Kidney (tissue), 14 donors: ENCODE results near the gene ABCB7. TPM values are rescaled to one million over a fixed set of nuclear protein-coding genes. Genes with fewer than 3 reads are reported as not detected.

ENCODE experiments used
- DNase-seq, 5 donors: peaks; one replicate each; pipeline ENCODE4 v3.0.0-alpha.2; 2013 to 2020
- FAIRE-seq: peaks from 2 replicates; lab custom pipeline; 2012; peaks lifted over from hg19 to GRCh38; lab: Jason Lieb, UNC
- H3K27ac ChIP-seq, 2 donors: one replicate each; pipeline ENCODE4 v1.7.0; 2013; ENCODE audit warnings: low read depth in 2 of 2, low read length in 2 of 2, inconsistent platforms in 1 of 2
- H3K27me3 ChIP-seq: one replicate; pipeline ENCODE4 v1.7.1; 2013; ENCODE audit warnings: low read length, inconsistent platforms; ENCODE audit not compliant: control insufficient read depth, insufficient read depth
- H3K36me3 ChIP-seq, 3 donors: one replicate each; pipeline versions ENCODE4 v1.7.0 to v1.7.1; 2013; ENCODE audit warnings: low read length in 3 of 3, control low read depth in 1 of 3, inconsistent platforms in 1 of 3; ENCODE audit not compliant: insufficient read depth in 3 of 3, control insufficient read depth in 2 of 3
- H3K4me1 ChIP-seq, 3 donors: one replicate each; pipeline versions ENCODE4 v1.7.0 to v1.7.1; 2013; ENCODE audit warnings: low read length in 3 of 3, inconsistent platforms in 1 of 3, low read depth in 1 of 3; ENCODE audit not compliant: control insufficient read depth in 2 of 3, insufficient read depth in 2 of 3
- H3K4me3 ChIP-seq, 3 donors: one replicate each; pipeline versions ENCODE4 v1.7.0 to v1.8.1; 2013; ENCODE audit warnings: low read length in 3 of 3, control low read depth in 1 of 3, inconsistent platforms in 1 of 3
- H3K9ac ChIP-seq, 3 donors: one replicate each; pipeline versions ENCODE4 v1.7.0 to v1.7.1; 2013; ENCODE audit warnings: low read length in 3 of 3, control low read depth in 1 of 3, inconsistent platforms in 1 of 3
- H3K9me3 ChIP-seq, 3 donors: one replicate each; pipeline versions ENCODE4 v1.7.0 to v1.7.1; 2013; ENCODE audit warnings: low read length in 3 of 3, control low read depth in 1 of 3, inconsistent platforms in 1 of 3; ENCODE audit not compliant: control insufficient read depth in 2 of 3, insufficient read depth in 1 of 3
- intact Hi-C: fragments of 100-400 bp; cut with DNase I; formaldehyde crosslinking; loops from one replicate; pipeline ENCODE4 v1.11.1; 2022
- polyA plus RNA-seq: library from polyadenylated mRNA; stranded (reverse); fragments of 350-450 nt; fragmentation: Illumina TruSeq; extraction: RNeasy Lipid Tissue Mini Kit (QIAGEN cat#74804); gene quantifications from one replicate; pipeline ENCODE4 v1.2.3, GENCODE V29; 2014; ENCODE audit warnings: low read depth, low replicate concordance; ENCODE audit not compliant: insufficient read depth
- total RNA-seq: library from RNA; stranded (reverse); fragmentation: NEBNext Ultra II Directional; extraction: Animal tissue kit (Norgen Biotek cat#: 25700); gene quantifications from one replicate; pipeline ENCODE4 v1.2.1, GENCODE V29; 2021
- TF ChIP-seq, protein P1 (sequence below): IDR thresholded peaks from 3 replicates; pipeline ENCODE4 v1.5.1; 2012; ENCODE audit warnings: mild to moderate bottlenecking, moderate library complexity, borderline replicate concordance; ENCODE audit not compliant: insufficient read depth; ENCODE audit errors: extremely low read depth
- donor health status: control.
- donor health status: control.
- donor health status: control.
- donor health status: control.
- donor health status: control.
- donor health status: DM: yes; HTN: yes; CAD: no.
- donor health status: Normal renal cell carcinoma (clear cell type).

ABCB7 gene
- total and polyA plus RNA-seq, 2 donors from 2014 or later: 13.8 to 21.0 TPM

DNA sequence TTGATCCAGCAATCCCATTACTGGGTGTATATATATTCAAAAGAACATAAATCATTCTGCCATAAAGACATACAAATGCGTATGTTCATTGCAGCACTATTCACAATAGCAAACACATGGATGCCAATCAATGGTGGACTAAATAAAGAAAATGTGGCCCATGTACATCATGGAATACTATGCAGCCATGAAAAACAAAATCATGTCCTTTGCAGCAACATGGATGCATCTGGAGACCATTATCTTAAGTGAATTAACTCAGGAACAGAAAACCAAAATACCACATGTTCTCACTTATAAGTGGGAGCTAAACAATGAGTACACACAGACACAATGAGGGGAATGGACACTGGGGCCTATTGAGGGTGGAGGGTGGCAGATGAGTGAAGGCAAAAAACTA, 81.6 kb downstream of the ABCB7 start:
- Histone ChIP-seq H3K9ac (no peak overlapping the region), H3K4me1 (no peaks in the 10 kb centered on the region), H3K4me3 (no peak overlapping the region), H3K36me3 (no peaks in the 10 kb centered on the region), H3K27ac (no peak overlapping the region), H3K9me3 (no peaks in the 10 kb centered on the region), H3K27me3 (no peaks in the 10 kb centered on the region)
- TF ChIP-seq, protein P1, sequence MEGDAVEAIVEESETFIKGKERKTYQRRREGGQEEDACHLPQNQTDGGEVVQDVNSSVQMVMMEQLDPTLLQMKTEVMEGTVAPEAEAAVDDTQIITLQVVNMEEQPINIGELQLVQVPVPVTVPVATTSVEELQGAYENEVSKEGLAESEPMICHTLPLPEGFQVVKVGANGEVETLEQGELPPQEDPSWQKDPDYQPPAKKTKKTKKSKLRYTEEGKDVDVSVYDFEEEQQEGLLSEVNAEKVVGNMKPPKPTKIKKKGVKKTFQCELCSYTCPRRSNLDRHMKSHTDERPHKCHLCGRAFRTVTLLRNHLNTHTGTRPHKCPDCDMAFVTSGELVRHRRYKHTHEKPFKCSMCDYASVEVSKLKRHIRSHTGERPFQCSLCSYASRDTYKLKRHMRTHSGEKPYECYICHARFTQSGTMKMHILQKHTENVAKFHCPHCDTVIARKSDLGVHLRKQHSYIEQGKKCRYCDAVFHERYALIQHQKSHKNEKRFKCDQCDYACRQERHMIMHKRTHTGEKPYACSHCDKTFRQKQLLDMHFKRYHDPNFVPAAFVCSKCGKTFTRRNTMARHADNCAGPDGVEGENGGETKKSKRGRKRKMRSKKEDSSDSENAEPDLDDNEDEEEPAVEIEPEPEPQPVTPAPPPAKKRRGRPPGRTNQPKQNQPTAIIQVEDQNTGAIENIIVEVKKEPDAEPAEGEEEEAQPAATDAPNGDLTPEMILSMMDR: no peak
- no peak for FAIRE-seq
- DNase-seq: no peak
- intact Hi-C loops: no loop called here

DNA sequence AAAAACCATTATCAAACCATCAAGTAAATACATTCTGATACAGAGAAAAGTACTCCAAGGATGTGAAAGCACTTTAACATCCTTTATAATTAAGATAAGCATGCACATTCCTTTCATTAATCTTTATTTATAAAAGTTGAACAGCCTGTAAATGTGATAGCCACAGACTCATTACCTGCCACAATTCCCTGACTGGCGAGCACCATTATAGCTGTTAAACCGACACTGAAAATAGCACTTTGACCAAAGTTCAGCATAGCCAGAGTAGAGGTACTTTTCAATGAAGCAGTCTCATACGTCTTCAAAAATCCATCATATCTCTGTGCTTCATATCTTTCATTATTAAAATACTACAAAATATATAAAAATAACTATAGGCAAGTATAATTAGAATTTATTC, 84.7 kb downstream of the ABCB7 start:
- TF ChIP-seq, protein P1: no peak

DNA sequence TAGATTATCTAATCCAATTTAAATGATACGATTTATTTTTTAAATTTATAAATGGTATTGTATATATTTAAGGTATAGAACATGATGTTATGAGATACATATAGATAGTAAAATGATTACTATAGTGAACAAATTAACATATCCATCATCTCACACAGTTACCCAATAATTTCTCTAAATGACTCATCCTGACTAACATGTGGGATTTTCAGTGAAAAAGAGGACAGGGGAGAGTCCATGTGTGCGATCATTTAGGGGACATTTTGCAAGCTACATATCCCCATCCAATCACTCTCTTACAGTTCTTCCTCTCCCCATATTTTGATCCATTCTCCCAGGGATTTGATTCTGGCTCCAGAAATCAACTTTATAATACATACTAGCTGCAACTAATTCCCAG, 88.2 kb downstream of the ABCB7 start:
- H3K4me1 ChIP-seq: no peaks in the 10 kb centered on the region
- intact Hi-C loops: no loop called here
- H3K27ac ChIP-seq: no peak overlapping the region
- H3K4me3 ChIP-seq: no peak overlapping the region
- no peaks in the 10 kb centered on the region for H3K9me3 ChIP-seq
- H3K9ac ChIP-seq: no peak overlapping the region
- no peaks in the 10 kb centered on the region for H3K27me3 ChIP-seq
- DNase-seq: no peak
- H3K36me3 ChIP-seq: no peaks in the 10 kb centered on the region
- FAIRE-seq: peak; percentile 88
- TF ChIP-seq, protein P1: no peak

More for the DNA sequence above, 84.7 kb downstream of the ABCB7 start:
- DNase-seq (no peak), FAIRE-seq (no peak)
- Histone ChIP-seq H3K36me3 (no peaks in the 10 kb centered on the region), H3K9me3 (no peaks in the 10 kb centered on the region), H3K4me3 (no peak overlapping the region), H3K27me3 (no peaks in the 10 kb centered on the region), H3K27ac (no peak overlapping the region), H3K4me1 (no peaks in the 10 kb centered on the region), H3K9ac (no peak overlapping the region)
- intact Hi-C loops: no loop called here

DNA sequence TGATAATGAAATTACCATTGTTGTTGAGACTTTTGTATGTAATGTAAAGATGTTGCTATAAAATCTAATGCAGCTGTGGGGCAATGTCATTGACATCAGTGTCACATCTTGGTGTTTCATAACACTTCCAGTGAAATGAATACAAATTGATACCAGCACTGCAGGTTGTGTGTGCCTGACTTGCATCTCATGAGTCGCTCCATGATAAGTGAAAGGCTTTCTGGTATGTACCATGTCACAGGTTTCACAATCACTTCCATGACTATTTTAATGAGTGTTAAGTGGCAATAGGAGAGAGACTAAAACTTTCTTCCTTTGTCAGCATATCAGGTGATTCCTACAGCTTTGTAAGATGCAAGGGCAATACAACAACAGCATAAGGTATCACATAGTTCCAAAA, 94.4 kb downstream of the ABCB7 start:
- H3K4me1 ChIP-seq: no peaks in the 10 kb centered on the region
- H3K27ac ChIP-seq: no peak overlapping the region
- no peak for FAIRE-seq
- no peaks in the 10 kb centered on the region for H3K27me3 ChIP-seq
- TF ChIP-seq, protein P1: no peak
- intact Hi-C loops: no loop called here
- H3K36me3 ChIP-seq: no peaks in the 10 kb centered on the region
- no peak overlapping the region for H3K9ac ChIP-seq
- no peaks in the 10 kb centered on the region for H3K9me3 ChIP-seq
- no peak for DNase-seq
- H3K4me3 ChIP-seq: no peak overlapping the region
